Osteoblast (primary cell): ENCODE data around the gene TTC32. TPM values are rescaled to one million over a fixed set of nuclear protein-coding genes. Genes with fewer than 3 reads are reported as not detected.

ENCODE experiments used
- DNase-seq: peaks from one replicate; pipeline ENCODE4 v3.0.0; 2011; ENCODE audit warnings: low spot score, mixed read lengths; ENCODE audit not compliant: insufficient read length; ENCODE audit errors: missing footprints
- H2AFZ ChIP-seq: 2 replicates; pipeline ENCODE4 v1.6.0; 2011; ENCODE audit warnings: mild to moderate bottlenecking, low read length
- H3K27ac ChIP-seq: 2 replicates; pipeline ENCODE4 v1.5.1; 2011; ENCODE audit warnings: mild to moderate bottlenecking, low read depth, low read length, moderate library complexity
- H3K27me3 ChIP-seq: 2 replicates; pipeline ENCODE4 v1.6.0; 2012; ENCODE audit warnings: mild to moderate bottlenecking, control low read depth, inconsistent platforms, low read length, moderate library complexity; ENCODE audit not compliant: insufficient read depth
- H3K36me3 ChIP-seq: 2 replicates; pipeline ENCODE4 v1.5.1; 2011; ENCODE audit warnings: mild to moderate bottlenecking, low read length, control low read depth, moderate library complexity; ENCODE audit not compliant: insufficient read depth
- H3K4me1 ChIP-seq: 2 replicates; pipeline ENCODE4 v1.5.1; 2011; ENCODE audit warnings: mild to moderate bottlenecking, low read length, control low read depth, moderate library complexity; ENCODE audit not compliant: insufficient read depth
- H3K4me2 ChIP-seq: 2 replicates; pipeline ENCODE4 v1.6.0; 2011; ENCODE audit warnings: mild to moderate bottlenecking, low read length; ENCODE audit not compliant: insufficient read depth
- H3K4me3 ChIP-seq: fragments of 200-600 bp; sonication (generic); 3 replicates; pipeline ENCODE4 v1.5.1; 2012; ENCODE audit warnings: mild to moderate bottlenecking, low read length, inconsistent platforms; ENCODE audit not compliant: insufficient read depth
- H3K79me2 ChIP-seq: 2 replicates; pipeline ENCODE4 v1.6.0; 2012; ENCODE audit warnings: mild to moderate bottlenecking, low read length, control low read depth, inconsistent platforms; ENCODE audit not compliant: insufficient read depth
- H3K9me3 ChIP-seq: 2 replicates; pipeline ENCODE4 v1.5.1; 2011; ENCODE audit warnings: low read depth, low read length, control low read depth
- H4K20me1 ChIP-seq: 2 replicates; pipeline ENCODE4 v1.6.0; 2012; ENCODE audit warnings: mild to moderate bottlenecking, low read length, control low read depth; ENCODE audit not compliant: insufficient read depth
- total RNA-seq: library from RNA; depleted of rRNA; stranded (reverse); fragments of >200 nt; gene quantifications from 2 replicates; pipeline ENCODE4 v1.2.3, GENCODE V29; 2012
- TF ChIP-seq, protein P1 (sequence below): IDR thresholded peaks from 2 replicates; pipeline ENCODE4 v1.5.1; 2011; ENCODE audit warnings: mild to moderate bottlenecking, low read depth, low read length, moderate library complexity; ENCODE audit errors: extremely low read depth

Gene TTC32
- total RNA-seq, 1 donor, result 14.8 TPM

- H3K36me3 ChIP-seq, result no peaks in the 10 kb centered on the region
- H3K27ac ChIP-seq, result no peak overlapping the region
- H3K79me2 ChIP-seq, result peaks cover 2% of the 10 kb centered on the region
Measured at GRCh38 chr2:19887510-19887909, 14.3 kb downstream of the TTC32 start.

GRCh38 chr2:19886261-19886660, 15.5 kb downstream of the TTC32 start:
- no peaks in the 10 kb centered on the region for H3K36me3 ChIP-seq
- TF ChIP-seq, protein P1, sequence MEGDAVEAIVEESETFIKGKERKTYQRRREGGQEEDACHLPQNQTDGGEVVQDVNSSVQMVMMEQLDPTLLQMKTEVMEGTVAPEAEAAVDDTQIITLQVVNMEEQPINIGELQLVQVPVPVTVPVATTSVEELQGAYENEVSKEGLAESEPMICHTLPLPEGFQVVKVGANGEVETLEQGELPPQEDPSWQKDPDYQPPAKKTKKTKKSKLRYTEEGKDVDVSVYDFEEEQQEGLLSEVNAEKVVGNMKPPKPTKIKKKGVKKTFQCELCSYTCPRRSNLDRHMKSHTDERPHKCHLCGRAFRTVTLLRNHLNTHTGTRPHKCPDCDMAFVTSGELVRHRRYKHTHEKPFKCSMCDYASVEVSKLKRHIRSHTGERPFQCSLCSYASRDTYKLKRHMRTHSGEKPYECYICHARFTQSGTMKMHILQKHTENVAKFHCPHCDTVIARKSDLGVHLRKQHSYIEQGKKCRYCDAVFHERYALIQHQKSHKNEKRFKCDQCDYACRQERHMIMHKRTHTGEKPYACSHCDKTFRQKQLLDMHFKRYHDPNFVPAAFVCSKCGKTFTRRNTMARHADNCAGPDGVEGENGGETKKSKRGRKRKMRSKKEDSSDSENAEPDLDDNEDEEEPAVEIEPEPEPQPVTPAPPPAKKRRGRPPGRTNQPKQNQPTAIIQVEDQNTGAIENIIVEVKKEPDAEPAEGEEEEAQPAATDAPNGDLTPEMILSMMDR, result no peak
- no peaks in the 10 kb centered on the region for H3K9me3 ChIP-seq
- no peak overlapping the region for H2AFZ ChIP-seq
- H3K4me3 ChIP-seq, result no peak overlapping the region
- no peaks in the 10 kb centered on the region for H3K79me2 ChIP-seq
- no peaks in the 10 kb centered on the region for H4K20me1 ChIP-seq
- no peak overlapping the region for H3K4me2 ChIP-seq
- no peak overlapping the region for H3K27ac ChIP-seq
- no peaks in the 10 kb centered on the region for H3K27me3 ChIP-seq
- DNase-seq, result no peak
- H3K4me1 ChIP-seq, result peaks cover 10% of the 10 kb centered on the region

More at GRCh38 chr2:19887510-19887909, 14.3 kb downstream of the TTC32 start:
- Histone ChIP-seq H2AFZ (no peak overlapping the region), H3K4me3 (no peak overlapping the region), H3K4me1 (peaks cover 10% of the 10 kb centered on the region), H3K27me3 (no peaks in the 10 kb centered on the region), H3K9me3 (no peaks in the 10 kb centered on the region), H4K20me1 (no peaks in the 10 kb centered on the region), H3K4me2 (no peak overlapping the region)
- TF ChIP-seq, protein P1, result no peak
- no peak for DNase-seq

DNA sequence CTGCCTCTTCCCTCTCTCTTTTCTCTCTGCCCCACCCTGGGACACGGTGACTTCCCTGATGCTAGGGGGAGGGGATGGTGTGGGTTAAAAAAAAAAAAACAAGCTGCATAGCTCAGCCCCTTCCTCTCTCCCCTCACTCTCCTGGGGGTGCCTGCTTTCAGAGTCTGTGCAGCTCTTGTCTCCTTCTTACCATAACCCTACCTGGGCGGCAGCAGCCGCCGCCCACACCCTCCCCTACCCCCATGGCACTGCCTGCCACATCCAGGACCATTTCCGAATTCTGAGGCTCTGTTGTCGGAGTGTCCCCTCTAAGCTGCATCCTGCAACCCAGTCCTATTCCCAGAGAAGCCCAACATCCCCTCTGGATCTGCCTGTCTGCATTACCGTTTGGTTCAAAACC, 16.0 kb downstream of the TTC32 start:
- no peaks in the 10 kb centered on the region for H4K20me1 ChIP-seq
- H3K27ac ChIP-seq, result no peak overlapping the region
- H2AFZ ChIP-seq, result no peak overlapping the region
- H3K4me2 ChIP-seq, result no peak overlapping the region
- H3K9me3 ChIP-seq, result no peaks in the 10 kb centered on the region
- TF ChIP-seq, protein P1, result no peak
- H3K4me3 ChIP-seq, result no peak overlapping the region
- peaks cover 10% of the 10 kb centered on the region for H3K4me1 ChIP-seq
- DNase-seq, result no peak
- no peaks in the 10 kb centered on the region for H3K79me2 ChIP-seq
- H3K36me3 ChIP-seq, result no peaks in the 10 kb centered on the region
- no peaks in the 10 kb centered on the region for H3K27me3 ChIP-seq

DNA sequence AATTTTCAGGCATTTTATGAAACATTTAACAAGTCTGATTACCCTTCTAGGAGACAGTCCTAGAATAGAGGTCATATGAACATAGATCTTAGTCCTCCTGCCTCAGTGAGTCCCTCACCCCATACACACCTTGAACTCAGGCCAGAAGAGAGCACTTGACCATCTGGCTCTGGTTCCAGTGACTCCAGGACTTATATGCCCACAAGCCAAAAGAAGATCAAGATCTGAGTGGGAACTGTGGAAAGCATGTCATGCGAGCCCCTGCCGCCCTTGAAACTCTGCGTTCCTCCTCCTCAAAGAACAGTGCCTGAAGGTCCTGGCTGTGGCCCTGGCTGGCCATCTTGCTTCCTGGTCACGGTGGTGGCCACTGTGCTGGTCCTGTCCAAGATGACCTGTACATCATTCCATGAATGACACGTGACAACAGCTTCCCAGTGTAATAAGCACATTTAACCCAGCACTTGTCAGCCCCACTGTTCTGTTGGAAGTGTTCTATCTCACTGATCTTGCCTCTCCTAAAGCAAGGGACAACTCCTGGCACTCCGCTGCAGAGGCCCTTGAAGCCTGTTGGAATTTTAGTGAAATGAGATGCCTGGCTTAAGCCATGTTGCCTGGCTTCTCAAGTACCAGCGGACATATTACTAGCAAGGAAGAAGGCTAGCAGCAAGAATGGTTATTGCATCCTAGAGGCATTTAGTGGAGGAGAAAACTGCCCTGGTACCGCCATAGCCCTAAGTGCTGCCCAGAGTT, 17.6 kb downstream of the TTC32 start:
- Histone ChIP-seq H2AFZ (no peak overlapping the region), H3K4me2 (no peak overlapping the region), H3K4me3 (no peak overlapping the region), H3K4me1 (peaks cover 5% of the 10 kb centered on the region), H3K36me3 (no peaks in the 10 kb centered on the region), H4K20me1 (no peaks in the 10 kb centered on the region), H3K79me2 (no peaks in the 10 kb centered on the region), H3K27me3 (no peaks in the 10 kb centered on the region), H3K9me3 (no peaks in the 10 kb centered on the region), H3K27ac (no peak overlapping the region)
- TF ChIP-seq, protein P1, result no peak
- DNase-seq, result no peak
